ENCODE measurements around the gene SFTPA2. TPM values are rescaled to one million over a fixed set of nuclear protein-coding genes. Genes with fewer than 3 reads are reported as not detected.

Gene SFTPA2
- total RNA-seq (2022) (not detected in 2 replicates), Bru-seq, nascent RNA (not detected), BruChase-seq, experiment 1, labeled RNA remaining after a 6-hour chase (not detected), BruChase-seq, experiment 2, labeled RNA remaining after a 2-hour chase (not detected)
- long read RNA-seq = 0 reads

GRCh38 chr10:79560160-79560709, at the start of gene SFTPA2:
Gene SFTPA2, minus strand, starts transcription at chr10:79560407. Its CDS starts 924 bp downstream, at chr10:79559483.
- Mint-ChIP-seq H3K4me1 (ENCODE audit: insufficient read depth, unreplicated experiment) (no peaks in the 10 kb centered on the region), H3K27me3 (ENCODE audit: insufficient read depth, unreplicated experiment) (peaks cover 37% of the 10 kb centered on the region), H3K9me3 (ENCODE audit: unreplicated experiment) (no peaks in the 10 kb centered on the region), H3K36me3 (ENCODE audit: insufficient read depth, unreplicated experiment) (no peaks in the 10 kb centered on the region), H3K27ac (ENCODE audit: low read depth, unreplicated experiment) (no peak within 1 kb of the TSS), H3K4me3 (ENCODE audit: unreplicated experiment) (no peak within 1 kb of the TSS)
- no TSS peak for BruUV-seq (replicated peaks)
- POLR2A ChIA-PET = no interaction called here
- no peak for DNase-seq (ENCODE audit: unreplicated experiment)
- no peak for TF ChIP-seq CTCF (IDR thresholded peaks at IDR 0.05; ENCODE audit: unreplicated experiment)
- intact Hi-C loops (cut with micrococcal nuclease) = no loop called here
- CTCF ChIA-PET = interaction anchor here (0.7 to 1.4 kb wide), 5 partner anchors 185 to 1034 kb away, joined by 3 to 4 read pairs (median 3); no protein-coding TSS in a partner anchor

- H3K4me1 Mint-ChIP-seq (ENCODE audit: insufficient read depth, unreplicated experiment) = no peaks in the 10 kb centered on the region
- intact Hi-C loops (cut with micrococcal nuclease) = loop anchor here (2.0 kb wide), 2 partner anchors 46 to 234 kb away; no protein-coding TSS in a partner anchor
- no peak overlapping the region for H3K27ac Mint-ChIP-seq (ENCODE audit: low read depth, unreplicated experiment)
- H3K9me3 Mint-ChIP-seq (ENCODE audit: unreplicated experiment) = no peaks in the 10 kb centered on the region
- H3K27me3 Mint-ChIP-seq (ENCODE audit: insufficient read depth, unreplicated experiment) = peaks cover 49% of the 10 kb centered on the region
- peak; percentile 41 for DNase-seq (ENCODE audit: unreplicated experiment)
- BruUV-seq (replicated peaks) = no TSS peak
- POLR2A ChIA-PET = no interaction called here
- CTCF ChIA-PET = interaction anchor here (0.9 kb wide), 1 partner anchor 11 kb away, joined by 3 read pairs; no protein-coding TSS in a partner anchor
- peak; percentile 33 for TF ChIP-seq CTCF (IDR thresholded peaks at IDR 0.05; ENCODE audit: unreplicated experiment)
- H3K4me3 Mint-ChIP-seq (ENCODE audit: unreplicated experiment) = no peak overlapping the region
- H3K36me3 Mint-ChIP-seq (ENCODE audit: insufficient read depth, unreplicated experiment) = no peaks in the 10 kb centered on the region
Observed at GRCh38 chr10:79608505-79609375, 48.5 kb upstream of the SFTPA2 start.

GRCh38 chr10:79605308-79605707, 45.1 kb upstream of the SFTPA2 start:
- ChIA-PET CTCF (no interaction called here), POLR2A (no interaction called here)
- DNase-seq (ENCODE audit: unreplicated experiment) = no peak
- Mint-ChIP-seq H3K36me3 (ENCODE audit: insufficient read depth, unreplicated experiment) (no peaks in the 10 kb centered on the region), H3K27me3 (ENCODE audit: insufficient read depth, unreplicated experiment) (peaks cover 57% of the 10 kb centered on the region), H3K4me1 (ENCODE audit: insufficient read depth, unreplicated experiment) (no peaks in the 10 kb centered on the region), H3K9me3 (ENCODE audit: unreplicated experiment) (no peaks in the 10 kb centered on the region), H3K27ac (ENCODE audit: low read depth, unreplicated experiment) (no peak overlapping the region), H3K4me3 (ENCODE audit: unreplicated experiment) (no peak overlapping the region)
- intact Hi-C loops (cut with micrococcal nuclease) = no loop called here
- BruUV-seq (replicated peaks) = no TSS peak
- no peak for TF ChIP-seq CTCF (IDR thresholded peaks at IDR 0.05; ENCODE audit: unreplicated experiment)

GRCh38 chr10:79604294-79604693, 44.1 kb upstream of the SFTPA2 start:
- no peak overlapping the region for H3K27ac Mint-ChIP-seq (ENCODE audit: low read depth, unreplicated experiment)
- BruUV-seq (replicated peaks) = no TSS peak

More at GRCh38 chr10:79604294-79604693, 44.1 kb upstream of the SFTPA2 start:
- no peaks in the 10 kb centered on the region for H3K36me3 Mint-ChIP-seq (ENCODE audit: insufficient read depth, unreplicated experiment)
- TF ChIP-seq CTCF (IDR thresholded peaks at IDR 0.05; ENCODE audit: unreplicated experiment) = no peak
- CTCF ChIA-PET = interaction anchor here (0.7 kb wide), 1 partner anchor 420 kb away, joined by 7 read pairs; no protein-coding TSS in a partner anchor
- peaks cover 67% of the 10 kb centered on the region for H3K27me3 Mint-ChIP-seq (ENCODE audit: insufficient read depth, unreplicated experiment)
- no peaks in the 10 kb centered on the region for H3K9me3 Mint-ChIP-seq (ENCODE audit: unreplicated experiment)
- POLR2A ChIA-PET = no interaction called here
- intact Hi-C loops (cut with micrococcal nuclease) = no loop called here
- no peak for DNase-seq (ENCODE audit: unreplicated experiment)
- H3K4me3 Mint-ChIP-seq (ENCODE audit: unreplicated experiment) = no peak overlapping the region
- no peaks in the 10 kb centered on the region for H3K4me1 Mint-ChIP-seq (ENCODE audit: insufficient read depth, unreplicated experiment)

Measured in MCF 10A (cell line).